HEK293 (cell line): ENCODE results near the gene ITGA2B.

Experiments
- CTCF ChIP-seq: fragments of 450-650 bp; formaldehyde crosslinking; IDR thresholded peaks from 2 replicates; pipeline ENCODE4 v1.5.1; 2016; ENCODE audit warnings: missing biosample characterization, missing genetic modification characterization
- KLF1 ChIP-seq: fragments of 450-650 bp; formaldehyde crosslinking; IDR thresholded peaks from 2 replicates; pipeline ENCODE4 v1.5.1; 2016; ENCODE audit warnings: missing biosample characterization, missing genetic modification characterization
- PBX3 ChIP-seq: sonication (generic); formaldehyde crosslinking; IDR thresholded peaks from 2 replicates; pipeline ENCODE4 v1.8.1; 2022; ENCODE audit warnings: mild to moderate bottlenecking, moderate library complexity, missing genetic modification reagents
- PRDM10 ChIP-seq: fragments of 450-650 bp; formaldehyde crosslinking; IDR thresholded peaks from 2 replicates; pipeline ENCODE4 v1.5.1; 2016; ENCODE audit warnings: missing biosample characterization, missing genetic modification characterization
- ZNF24 ChIP-seq: fragments of 450-650 bp; formaldehyde crosslinking; IDR thresholded peaks from 2 replicates; pipeline ENCODE4 v1.5.1; 2016; ENCODE audit warnings: missing biosample characterization, missing genetic modification characterization
- ZNF26 ChIP-seq: fragments of 450-650 bp; formaldehyde crosslinking; IDR thresholded peaks from 2 replicates; pipeline ENCODE4 v1.5.1; 2016; ENCODE audit warnings: missing biosample characterization, missing genetic modification characterization
- ZNF426 ChIP-seq: fragments of 450-650 bp; formaldehyde crosslinking; IDR thresholded peaks from 2 replicates; pipeline ENCODE4 v1.5.1; 2017; ENCODE audit warnings: missing biosample characterization, missing genetic modification characterization, mild to moderate bottlenecking, inconsistent platforms, moderate library complexity
- ZNF560 ChIP-seq: fragments of 450-650 bp; formaldehyde crosslinking; IDR thresholded peaks from 2 replicates; pipeline ENCODE4 v1.5.1; 2017; ENCODE audit warnings: missing biosample characterization, missing genetic modification characterization, borderline replicate concordance
- ZNF624 ChIP-seq: fragments of 450-650 bp; formaldehyde crosslinking; IDR thresholded peaks from 2 replicates; pipeline ENCODE4 v1.5.1; 2017; ENCODE audit warnings: missing biosample characterization, missing genetic modification characterization
- ZNF785 ChIP-seq: fragments of 450-650 bp; formaldehyde crosslinking; IDR thresholded peaks from 2 replicates; pipeline ENCODE4 v1.5.1; 2016; ENCODE audit warnings: missing biosample characterization, missing genetic modification characterization
- ZSCAN5A ChIP-seq: fragments of 450-650 bp; formaldehyde crosslinking; IDR thresholded peaks from 2 replicates; pipeline ENCODE4 v1.5.1; 2016; ENCODE audit warnings: missing biosample characterization, missing genetic modification characterization

- TF ChIP-seq ZNF785 (tag by site-specific recombination) (no peak), CTCF (tag by site-specific recombination) (no peak), KLF1 (tag by site-specific recombination) (no peak), ZNF624 (tag by site-specific recombination) (no peak), PRDM10 (no peak), ZNF560 (tag by site-specific recombination) (no peak), ZNF426 (tag by site-specific recombination) (no peak), ZSCAN5A (no peak), ZNF24 (tag by site-specific recombination) (no peak), ZNF26 (tag by site-specific recombination) (no peak), PBX3 (CRISPR knock-in tag) (no peak)
Measured at GRCh38 chr17:44348234-44348987, 41.0 kb downstream of the ITGA2B start.
